ENCODE measurements around the gene ATP9A.

GRCh38 chr20:51567622-51568021 lies 200.6 kb downstream of the ATP9A start:
- no peak for TF ChIP-seq BHLHE40 (IDR thresholded peaks at IDR 0.05; ENCODE audit: borderline replicate concordance in 1 of 2, low read depth in 2 of 2, low read length in 1 of 2)
- no peak for TF ChIP-seq E2F4 (IDR thresholded peaks at IDR 0.05; ENCODE audit: low read depth, low read length)
- TF ChIP-seq HDGF (IDR thresholded peaks at IDR 0.05) = no peak
- TF ChIP-seq CTCF (IDR thresholded peaks at IDR 0.05 in 2 of 3, conservative IDR thresholded peaks at IDR 0.05 in 1 of 3; ENCODE audit: control insufficient read depth in 2 of 3, extremely low read depth in 1 of 3, insufficient read depth in 1 of 3, low read depth in 3 of 3, low read length in 3 of 3) = no peak
- no peak for TF ChIP-seq NFYB (IDR thresholded peaks at IDR 0.05; ENCODE audit: insufficient read depth, low read depth, low read length)

Data from GM12878 (cell line).